CD14-positive monocyte (primary cell): ENCODE data around the gene OXER1. TPM values are rescaled to one million over a fixed set of nuclear protein-coding genes. Genes with fewer than 3 reads are reported as not detected.

ENCODE experiments used
- DNase-seq, 3 donors: peaks; one replicate each; pipeline ENCODE4 v3.0.0-alpha.2; 2011 to 2022
- H2AFZ ChIP-seq: 2 replicates; pipeline ENCODE4 v1.6.0; 2012; ENCODE audit warnings: mild to moderate bottlenecking, low read depth, low read length, inconsistent platforms; ENCODE audit not compliant: insufficient read depth, poor library complexity, severe bottlenecking
- H3K27ac ChIP-seq, 2 donors: 1 replicate in 1 of 2; 2 replicates in 1 of 2; pipeline ENCODE4 v1.5.1; 2012 to 2013; ENCODE audit warnings: low read length in 2 of 2, control low read depth in 1 of 2, inconsistent platforms in 1 of 2, low read depth in 1 of 2, mild to moderate bottlenecking in 1 of 2
- H3K27me3 ChIP-seq, 2 donors: one replicate each; pipeline versions ENCODE4 v1.6.0 to v1.6.1; 2011 to 2013; ENCODE audit warnings: low read length in 2 of 2; ENCODE audit not compliant: control insufficient read depth in 2 of 2, insufficient read depth in 2 of 2
- H3K36me3 ChIP-seq, 2 donors: replicated peaks in 1 of 2; 1 replicate in 1 of 2; 2 replicates in 1 of 2; pipeline versions ENCODE4 v1.5.1 to v1.6.1; 2012 to 2013; ENCODE audit warnings: low read length in 2 of 2, control low read depth in 1 of 2, inconsistent platforms in 1 of 2, mild to moderate bottlenecking in 1 of 2; ENCODE audit not compliant: insufficient read depth in 2 of 2, control insufficient read depth in 1 of 2
- H3K4me1 ChIP-seq, 2 donors: 1 replicate in 1 of 2; 2 replicates in 1 of 2; pipeline versions ENCODE4 v1.5.1 to v1.6.1; 2012 to 2013; ENCODE audit warnings: low read length in 2 of 2, control low read depth in 1 of 2, inconsistent platforms in 1 of 2, mild to moderate bottlenecking in 1 of 2, moderate library complexity in 1 of 2; ENCODE audit not compliant: insufficient read depth in 2 of 2, control insufficient read depth in 1 of 2
- H3K4me2 ChIP-seq: replicated peaks from 2 replicates; pipeline ENCODE3; 2012; ENCODE audit warnings: low read length, moderate library complexity, mild to moderate bottlenecking; ENCODE audit not compliant: poor library complexity, severe bottlenecking; ENCODE audit errors: extremely low read depth
- H3K4me3 ChIP-seq, 3 experiments: fragments of 200-600 bp in 1 of 3; sonication (generic) in 1 of 3; replicated peaks in 1 of 3; 1 replicate in 2 of 3; 2 replicates in 1 of 3; pipeline ENCODE4 v1.5.1; 2011 to 2013; ENCODE audit warnings: low read length in 3 of 3, mild to moderate bottlenecking in 3 of 3, control low read depth in 2 of 3, low read depth in 2 of 3, inconsistent platforms in 1 of 3, moderate library complexity in 1 of 3
- H3K79me2 ChIP-seq: 2 replicates; pipeline ENCODE4 v1.6.0; 2012; ENCODE audit warnings: mild to moderate bottlenecking, control low read depth, inconsistent platforms, low read length, moderate library complexity; ENCODE audit not compliant: insufficient read depth
- H3K9ac ChIP-seq: 2 replicates; pipeline ENCODE4 v1.6.0; 2017; ENCODE audit warnings: low read length, mild to moderate bottlenecking; ENCODE audit not compliant: insufficient read depth, poor library complexity, severe bottlenecking
- H3K9me3 ChIP-seq, 2 donors: replicated peaks in 1 of 2; 1 replicate in 1 of 2; 2 replicates in 1 of 2; pipeline versions ENCODE4 v1.5.1 to v1.6.1; 2012 to 2013; ENCODE audit warnings: low read length in 2 of 2, control low read depth in 1 of 2; ENCODE audit not compliant: control insufficient read depth in 1 of 2, insufficient read depth in 1 of 2
- H4K20me1 ChIP-seq: 2 replicates; pipeline ENCODE4 v1.6.0; 2012; ENCODE audit warnings: mild to moderate bottlenecking, low read length, control low read depth, moderate library complexity; ENCODE audit not compliant: insufficient read depth
- H3K27ac Mint-ChIP-seq, 7 donors: one replicate each; pipeline ENCODE4 v1.8.0; 2020; ENCODE audit warnings: mild to moderate bottlenecking in 7 of 7, mixed read lengths in 7 of 7, moderate library complexity in 6 of 7, inconsistent platforms in 2 of 7
- H3K27me3 Mint-ChIP-seq, 3 donors: one replicate each; pipeline ENCODE4 v1.8.0; 2021 to 2022; ENCODE audit warnings: low read depth in 3 of 3, mild to moderate bottlenecking in 3 of 3, mixed read lengths in 3 of 3, moderate library complexity in 3 of 3, inconsistent platforms in 1 of 3
- H3K36me3 Mint-ChIP-seq, 2 donors: one replicate each; pipeline ENCODE4 v1.8.0; 2020; ENCODE audit warnings: mixed read lengths in 2 of 2, inconsistent platforms in 1 of 2, mild to moderate bottlenecking in 1 of 2
- H3K4me1 Mint-ChIP-seq: one replicate; pipeline ENCODE4 v1.8.0; 2020; ENCODE audit warnings: mild to moderate bottlenecking, mixed read lengths
- H3K4me3 Mint-ChIP-seq, 2 donors: one replicate each; pipeline ENCODE4 v1.8.0; 2020; ENCODE audit warnings: mild to moderate bottlenecking in 2 of 2, mixed read lengths in 2 of 2, moderate library complexity in 1 of 2
- H3K9me3 Mint-ChIP-seq, 7 donors: one replicate each; pipeline ENCODE4 v1.8.0; 2020 to 2022; ENCODE audit warnings: mixed read lengths in 7 of 7, mild to moderate bottlenecking in 6 of 7, moderate library complexity in 6 of 7, inconsistent platforms in 2 of 7
- WGBS: methylation state at CpG from one replicate; pipeline ENCODE4 v1.1.5; 2013; ENCODE audit warnings: missing lambda C conversion rate; ENCODE audit not compliant: insufficient coverage; 5-methylcytosine and 5-hydroxymethylcytosine counted together
- intact Hi-C, 2 donors: fragments of 100-400 bp; cut with micrococcal nuclease; formaldehyde crosslinking; loops; one replicate each; pipeline versions ENCODE4 v1.15.0 to v1.15.1; 2023
- polyA plus RNA-seq, 3 donors: library from polyadenylated mRNA; depleted of rRNA in 1 of 3; unstranded in 2 of 3; stranded (reverse) in 1 of 3; fragments of 300-500 nt in 2 of 3; fragments of >200 nt in 1 of 3; fragmentation: Illumina TruSeq in 2 of 3; gene quantifications; 1 replicate in 2 of 3; 2 replicates in 1 of 3; pipeline ENCODE4 v1.2.3, GENCODE V29; 2012 to 2021
- TF ChIP-seq, protein P1 (sequence below): fragments of 200-600 bp; IDR thresholded peaks from one replicate; pipeline ENCODE4 v1.8.0; 2022; ENCODE audit warnings: antibody characterized with exemption, mild to moderate bottlenecking

OXER1 gene
- polyA plus RNA-seq, 3 donors, result 3.8 to 13.3 (median 5.7) TPM

DNA sequence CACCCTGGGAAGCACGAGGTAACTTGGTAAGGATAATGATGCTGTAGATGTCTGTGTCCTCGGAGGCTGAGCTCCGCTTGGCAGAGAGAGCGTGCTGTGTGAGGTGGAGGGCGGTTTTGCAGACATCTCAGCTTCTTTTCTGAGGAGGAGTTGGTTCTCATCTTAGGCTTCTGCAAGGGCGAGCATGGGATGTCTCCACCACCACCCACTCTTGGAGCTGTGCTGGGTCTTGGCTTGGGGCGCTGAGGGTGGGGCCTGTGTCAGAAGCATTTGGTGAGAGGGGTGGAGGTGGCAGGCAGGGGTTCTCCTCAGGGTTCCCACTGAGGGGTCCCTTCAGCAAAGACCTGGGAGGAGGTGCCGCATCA, 9.2 kb downstream of the OXER1 start:
- no peaks in the 10 kb centered on the region for H3K9me3 ChIP-seq
- WGBS, result 63% methylated on average over 3 of the region's 8 CpGs
- H3K4me3 ChIP-seq, result peak overlapping the region in 1 of 3 experiments; percentile 44
- peak overlapping the region; percentile 87 to 89 for H3K27ac ChIP-seq
- intact Hi-C loops, result loop anchor here in 1 of 2 donors (5.0 kb wide), 2 partner anchors 32 to 48 kb away; no protein-coding TSS in a partner anchor
- H3K36me3 Mint-ChIP-seq, result peaks cover 8 to 16% of the 10 kb centered on the region in 2 donors
- no peaks in the 10 kb centered on the region for H3K36me3 ChIP-seq
- no peaks in the 10 kb centered on the region for H3K79me2 ChIP-seq
- peak overlapping the region; percentile 49 for H3K4me2 ChIP-seq
- TF ChIP-seq, protein P1, sequence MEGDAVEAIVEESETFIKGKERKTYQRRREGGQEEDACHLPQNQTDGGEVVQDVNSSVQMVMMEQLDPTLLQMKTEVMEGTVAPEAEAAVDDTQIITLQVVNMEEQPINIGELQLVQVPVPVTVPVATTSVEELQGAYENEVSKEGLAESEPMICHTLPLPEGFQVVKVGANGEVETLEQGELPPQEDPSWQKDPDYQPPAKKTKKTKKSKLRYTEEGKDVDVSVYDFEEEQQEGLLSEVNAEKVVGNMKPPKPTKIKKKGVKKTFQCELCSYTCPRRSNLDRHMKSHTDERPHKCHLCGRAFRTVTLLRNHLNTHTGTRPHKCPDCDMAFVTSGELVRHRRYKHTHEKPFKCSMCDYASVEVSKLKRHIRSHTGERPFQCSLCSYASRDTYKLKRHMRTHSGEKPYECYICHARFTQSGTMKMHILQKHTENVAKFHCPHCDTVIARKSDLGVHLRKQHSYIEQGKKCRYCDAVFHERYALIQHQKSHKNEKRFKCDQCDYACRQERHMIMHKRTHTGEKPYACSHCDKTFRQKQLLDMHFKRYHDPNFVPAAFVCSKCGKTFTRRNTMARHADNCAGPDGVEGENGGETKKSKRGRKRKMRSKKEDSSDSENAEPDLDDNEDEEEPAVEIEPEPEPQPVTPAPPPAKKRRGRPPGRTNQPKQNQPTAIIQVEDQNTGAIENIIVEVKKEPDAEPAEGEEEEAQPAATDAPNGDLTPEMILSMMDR, result no peak
- H3K4me1 ChIP-seq, result peaks cover 64 to 71% of the 10 kb centered on the region in 2 donors
- peak overlapping the region; percentile 53 to 66 for H3K4me3 Mint-ChIP-seq
- peak overlapping the region; percentile 42 for H3K9ac ChIP-seq
- H2AFZ ChIP-seq, result peak overlapping the region; percentile 90
- peaks cover 69% of the 10 kb centered on the region for H3K4me1 Mint-ChIP-seq
- peak overlapping the region; percentile 94 to 99 (median 98) for H3K27ac Mint-ChIP-seq
- H3K27me3 ChIP-seq, result no peaks in the 10 kb centered on the region
- no peak for DNase-seq
- no peaks in the 10 kb centered on the region for H4K20me1 ChIP-seq
- H3K9me3 Mint-ChIP-seq, result peaks cover 0 to 2% (median 0%) of the 10 kb centered on the region in 7 donors
- H3K27me3 Mint-ChIP-seq, result no peaks in the 10 kb centered on the region

DNA sequence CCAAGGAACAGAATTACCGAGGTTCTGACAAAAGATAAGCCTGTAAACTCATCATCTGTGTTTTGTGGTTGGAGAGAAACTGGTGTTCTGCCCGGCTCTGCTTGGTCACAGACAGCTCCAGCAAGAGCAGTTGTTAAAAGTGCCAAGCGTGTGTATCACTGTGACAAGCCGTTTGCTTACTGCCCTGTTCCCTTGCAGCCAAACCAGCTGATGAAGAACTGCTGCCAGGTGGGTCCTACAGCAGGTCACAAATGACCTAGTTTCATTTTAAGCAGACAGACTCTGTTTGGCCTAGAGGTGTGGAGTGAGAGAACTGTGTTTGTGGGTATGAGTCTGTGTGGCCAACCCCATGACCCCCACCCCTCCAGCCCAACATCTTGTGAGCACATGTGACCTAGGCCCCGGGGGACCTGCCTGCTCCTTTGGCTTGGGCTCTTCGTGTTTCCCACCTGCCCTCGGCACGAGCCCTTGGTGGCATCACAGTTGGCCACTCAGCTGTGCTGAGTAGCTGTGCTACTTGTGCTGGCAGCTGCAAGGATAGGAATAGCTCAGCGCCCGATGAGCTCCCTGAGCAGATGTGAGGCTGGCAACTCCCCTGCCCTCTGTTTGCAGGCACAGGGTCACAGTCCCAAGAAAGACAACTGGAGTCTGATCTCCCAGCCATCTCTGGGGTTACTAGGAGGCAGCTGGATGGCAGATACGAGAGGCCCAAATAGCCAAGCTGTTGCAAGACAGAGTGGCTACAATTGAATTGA, 9.7 kb downstream of the OXER1 start:
- Mint-ChIP-seq H3K36me3 (peaks cover 7 to 15% of the 10 kb centered on the region in 2 donors), H3K27me3 (no peaks in the 10 kb centered on the region), H3K4me3 (peak overlapping the region in 1 of 2 donors; percentile 53), H3K27ac (peak overlapping the region; percentile 97 to 99 (median 98)), H3K4me1 (peaks cover 69% of the 10 kb centered on the region), H3K9me3 (peaks cover 0 to 2% (median 0%) of the 10 kb centered on the region in 7 donors)
- Histone ChIP-seq H2AFZ (peak overlapping the region; percentile 90), H4K20me1 (no peaks in the 10 kb centered on the region), H3K79me2 (no peaks in the 10 kb centered on the region), H3K27ac (peak overlapping the region; percentile 87 to 89), H3K4me2 (peak overlapping the region; percentile 49), H3K9ac (no peak overlapping the region), H3K27me3 (no peaks in the 10 kb centered on the region), H3K36me3 (no peaks in the 10 kb centered on the region), H3K4me1 (peaks cover 64 to 71% of the 10 kb centered on the region in 2 donors), H3K9me3 (no peaks in the 10 kb centered on the region), H3K4me3 (peak overlapping the region in 1 of 3 experiments; percentile 44)
- intact Hi-C loops, result no loop called here
- TF ChIP-seq, protein P1, result no peak
- WGBS, result 57% methylated on average over 7 of the region's 11 CpGs
- DNase-seq, result peak in 1 of 3 donors; percentile 12
